Activated T-cell treated with anti-CD3 and anti-CD28 coated beads, Interleukin-2, amount 50 U/mL, for 72 hours (primary cell): ENCODE data around the gene TNFAIP8. TPM values are rescaled to one million over a fixed set of nuclear protein-coding genes. Genes with fewer than 3 reads are reported as not detected.
A peak's percentile ranks its signal among the peaks of the same experiment; 100 is the strongest.

Experiments
- ATAC-seq, 2 donors: fragments of 150-1000 bp; cut with Tn5 transposase; replicated peaks in 1 of 2; 2 replicates each; pipeline ENCODE4 v1.10.0; 2021; ENCODE audit warnings: moderate library complexity in 2 of 2, mild to moderate bottlenecking in 1 of 2
- DNase-seq, 2 donors: peaks; one replicate each; pipeline ENCODE4 v3.0.0; 2021 to 2022; ENCODE audit warnings: mixed read lengths in 1 of 2
- H3K27ac Mint-ChIP-seq: one replicate; pipeline ENCODE4 v1.8.0; 2022; ENCODE audit warnings: mild to moderate bottlenecking, moderate library complexity, mixed read lengths
- H3K27me3 Mint-ChIP-seq: one replicate; pipeline ENCODE4 v1.8.0; 2022; ENCODE audit warnings: low read depth, mixed read lengths
- H3K36me3 Mint-ChIP-seq, 2 donors: one replicate each; pipeline ENCODE4 v1.8.0; 2022; ENCODE audit warnings: mixed read lengths in 2 of 2, mild to moderate bottlenecking in 1 of 2; ENCODE audit not compliant: insufficient read depth in 2 of 2
- H3K4me1 Mint-ChIP-seq: one replicate; pipeline ENCODE4 v1.8.0; 2022; ENCODE audit warnings: low read depth, mixed read lengths
- H3K4me3 Mint-ChIP-seq, 2 donors: one replicate each; pipeline ENCODE4 v1.8.0; 2022; ENCODE audit warnings: mild to moderate bottlenecking in 2 of 2, mixed read lengths in 2 of 2, moderate library complexity in 2 of 2
- H3K9me3 Mint-ChIP-seq, 2 donors: one replicate each; pipeline ENCODE4 v1.8.0; 2022; ENCODE audit warnings: mixed read lengths in 2 of 2
- total RNA-seq, 2 donors: library from RNA; stranded (reverse); gene quantifications; one replicate each; pipeline ENCODE4 v1.2.3, GENCODE V29; 2022

Gene TNFAIP8
- total RNA-seq, 2 donors from 2014 or later = 117 to 137 TPM

- no peak for ATAC-seq
- no peak for DNase-seq
- peak overlapping the region; percentile 69 to 81 for H3K4me3 Mint-ChIP-seq
- H3K27ac Mint-ChIP-seq = peak overlapping the region; percentile 93
- H3K36me3 Mint-ChIP-seq = peaks cover 0 to 1% of the 10 kb centered on the region in 2 donors
- H3K4me1 Mint-ChIP-seq = peaks cover 98% of the 10 kb centered on the region
- H3K9me3 Mint-ChIP-seq = no peaks in the 10 kb centered on the region
- H3K27me3 Mint-ChIP-seq = no peaks in the 10 kb centered on the region
Observed at GRCh38 chr5:119319890-119320289, 35.9 kb upstream of the TNFAIP8 start.

DNA sequence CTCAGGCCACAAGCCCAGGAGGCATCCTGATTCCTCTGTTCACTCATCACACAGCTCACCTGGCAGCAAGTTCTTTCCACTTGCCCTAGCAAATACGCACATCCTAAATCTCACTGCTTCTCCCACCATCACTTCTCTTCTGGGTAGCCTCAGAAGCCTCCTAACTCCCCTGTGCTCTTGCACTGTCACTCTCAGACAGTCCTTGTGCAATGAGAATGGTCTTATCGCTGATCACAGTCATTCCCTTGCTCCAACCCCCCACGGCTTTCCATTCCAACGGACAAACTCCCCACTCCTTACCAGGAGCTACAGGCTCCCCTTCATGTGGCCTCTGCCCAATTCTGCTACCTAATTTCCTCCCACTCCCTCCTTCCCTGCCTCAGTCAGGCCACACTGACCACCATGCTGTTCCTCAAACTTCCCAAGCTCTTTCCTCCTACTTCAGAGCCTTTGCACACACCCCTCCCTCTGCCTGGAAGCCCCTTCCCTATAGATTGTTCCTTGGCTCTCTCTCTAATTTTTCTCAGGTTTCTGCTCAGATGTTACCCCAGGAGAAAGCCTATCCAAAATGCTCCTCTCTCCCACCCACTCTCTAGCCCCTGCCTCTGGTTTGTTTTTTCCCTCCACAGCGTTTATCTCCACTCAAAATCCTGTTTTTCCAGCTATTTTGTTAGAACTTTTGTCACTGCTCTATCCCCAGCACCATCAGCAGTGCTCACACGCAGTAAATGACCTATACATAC lies 34.1 kb upstream of the TNFAIP8 start:
- H3K27ac Mint-ChIP-seq = peak overlapping the region; percentile 93
- H3K27me3 Mint-ChIP-seq = no peaks in the 10 kb centered on the region
- peak overlapping the region; percentile 69 to 81 for H3K4me3 Mint-ChIP-seq
- ATAC-seq (peak in 1 of 2 donors; percentile 11), DNase-seq (no peak)
- peaks cover 0 to 1% of the 10 kb centered on the region in 2 donors for H3K36me3 Mint-ChIP-seq
- no peaks in the 10 kb centered on the region for H3K9me3 Mint-ChIP-seq
- peaks cover 98% of the 10 kb centered on the region for H3K4me1 Mint-ChIP-seq

- Mint-ChIP-seq H3K36me3 (peaks cover 0 to 1% of the 10 kb centered on the region in 2 donors), H3K9me3 (no peaks in the 10 kb centered on the region), H3K27ac (peak overlapping the region; percentile 93), H3K4me1 (peaks cover 100% of the 10 kb centered on the region), H3K4me3 (peak overlapping the region; percentile 69 to 81), H3K27me3 (no peaks in the 10 kb centered on the region)
- DNase-seq = no peak
- no peak for ATAC-seq
Observed at GRCh38 chr5:119322312-119322947, 33.4 kb upstream of the TNFAIP8 start.

DNA sequence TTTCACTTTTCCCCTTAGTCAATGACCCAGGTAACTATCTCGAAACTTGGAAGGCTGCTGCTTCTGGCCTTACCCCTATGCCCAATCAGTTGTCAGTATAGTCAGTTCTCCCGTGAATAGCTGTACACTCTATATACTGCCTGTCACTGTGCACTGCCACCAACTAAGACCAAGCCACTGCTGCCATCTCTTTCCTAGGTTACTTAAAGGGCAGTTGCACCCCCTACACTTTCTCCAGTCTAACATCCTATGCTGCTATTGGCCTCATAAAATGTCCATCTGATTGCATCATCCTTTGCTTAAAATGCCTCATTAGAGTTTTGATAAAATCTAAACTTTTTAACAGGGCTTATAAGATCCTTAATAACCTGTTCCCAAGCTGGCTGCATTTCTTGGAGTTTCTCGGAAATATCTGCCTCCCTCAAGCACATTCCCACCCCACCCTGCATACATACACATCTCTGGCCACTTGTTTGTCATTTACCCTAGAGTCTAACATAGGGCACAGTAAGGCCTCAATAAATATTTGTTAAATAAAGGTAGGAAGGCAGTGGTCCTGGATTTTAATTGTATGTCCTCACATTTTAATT lies 32.8 kb upstream of the TNFAIP8 start:
- Mint-ChIP-seq H3K36me3 (peaks cover 0 to 1% of the 10 kb centered on the region in 2 donors), H3K9me3 (no peaks in the 10 kb centered on the region), H3K4me3 (peak overlapping the region; percentile 69 to 81), H3K27me3 (no peaks in the 10 kb centered on the region), H3K4me1 (peaks cover 100% of the 10 kb centered on the region), H3K27ac (peak overlapping the region; percentile 93)
- peak; percentile 59 to 64 for ATAC-seq
- no peak for DNase-seq

- peaks cover 100% of the 10 kb centered on the region for H3K4me1 Mint-ChIP-seq
- ATAC-seq (no peak), DNase-seq (no peak)
- H3K27ac Mint-ChIP-seq = peak overlapping the region; percentile 93
- H3K27me3 Mint-ChIP-seq = no peaks in the 10 kb centered on the region
- peak overlapping the region; percentile 69 to 81 for H3K4me3 Mint-ChIP-seq
- no peaks in the 10 kb centered on the region for H3K9me3 Mint-ChIP-seq
- peaks cover 0 to 1% of the 10 kb centered on the region in 2 donors for H3K36me3 Mint-ChIP-seq
Observed at GRCh38 chr5:119323601-119324000, 32.2 kb upstream of the TNFAIP8 start.

GRCh38 chr5:119324842-119325241 lies 31.0 kb upstream of the TNFAIP8 start:
- peaks cover 0 to 1% of the 10 kb centered on the region in 2 donors for H3K36me3 Mint-ChIP-seq
- DNase-seq = no peak
- no peaks in the 10 kb centered on the region for H3K9me3 Mint-ChIP-seq
- peak overlapping the region in 1 of 2 donors; percentile 44 for H3K4me3 Mint-ChIP-seq
- H3K27ac Mint-ChIP-seq = no peak overlapping the region
- ATAC-seq = no peak
- peaks cover 100% of the 10 kb centered on the region for H3K4me1 Mint-ChIP-seq
- H3K27me3 Mint-ChIP-seq = no peaks in the 10 kb centered on the region

DNA sequence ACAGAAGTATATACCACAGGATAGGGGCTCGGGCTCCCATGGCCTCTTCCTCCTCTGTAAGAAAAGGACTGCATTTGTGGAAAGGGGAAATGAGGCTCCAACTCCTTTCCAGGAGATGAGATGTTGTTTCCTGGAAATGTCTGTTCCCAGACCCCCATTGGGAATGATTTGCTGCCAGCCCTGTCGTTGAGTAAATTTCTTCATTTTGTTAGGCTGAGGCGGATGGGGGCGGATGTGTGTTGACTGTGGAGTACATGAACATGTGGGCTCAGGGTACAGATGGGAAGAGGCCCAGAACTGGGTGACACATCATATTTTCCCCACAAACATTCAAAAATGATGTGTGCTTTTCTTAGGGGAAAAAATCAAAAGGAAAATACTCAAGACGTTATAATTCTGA lies 28.8 kb upstream of the TNFAIP8 start:
- peaks cover 1 to 3% of the 10 kb centered on the region in 2 donors for H3K36me3 Mint-ChIP-seq
- H3K4me1 Mint-ChIP-seq = peaks cover 100% of the 10 kb centered on the region
- peak overlapping the region; percentile 98 for H3K27ac Mint-ChIP-seq
- ATAC-seq (peak; percentile 43 to 53), DNase-seq (peak; percentile 72 to 75)
- peak overlapping the region; percentile 75 to 81 for H3K4me3 Mint-ChIP-seq
- H3K9me3 Mint-ChIP-seq = peaks cover 0 to 1% of the 10 kb centered on the region in 2 donors
- H3K27me3 Mint-ChIP-seq = no peaks in the 10 kb centered on the region

DNA sequence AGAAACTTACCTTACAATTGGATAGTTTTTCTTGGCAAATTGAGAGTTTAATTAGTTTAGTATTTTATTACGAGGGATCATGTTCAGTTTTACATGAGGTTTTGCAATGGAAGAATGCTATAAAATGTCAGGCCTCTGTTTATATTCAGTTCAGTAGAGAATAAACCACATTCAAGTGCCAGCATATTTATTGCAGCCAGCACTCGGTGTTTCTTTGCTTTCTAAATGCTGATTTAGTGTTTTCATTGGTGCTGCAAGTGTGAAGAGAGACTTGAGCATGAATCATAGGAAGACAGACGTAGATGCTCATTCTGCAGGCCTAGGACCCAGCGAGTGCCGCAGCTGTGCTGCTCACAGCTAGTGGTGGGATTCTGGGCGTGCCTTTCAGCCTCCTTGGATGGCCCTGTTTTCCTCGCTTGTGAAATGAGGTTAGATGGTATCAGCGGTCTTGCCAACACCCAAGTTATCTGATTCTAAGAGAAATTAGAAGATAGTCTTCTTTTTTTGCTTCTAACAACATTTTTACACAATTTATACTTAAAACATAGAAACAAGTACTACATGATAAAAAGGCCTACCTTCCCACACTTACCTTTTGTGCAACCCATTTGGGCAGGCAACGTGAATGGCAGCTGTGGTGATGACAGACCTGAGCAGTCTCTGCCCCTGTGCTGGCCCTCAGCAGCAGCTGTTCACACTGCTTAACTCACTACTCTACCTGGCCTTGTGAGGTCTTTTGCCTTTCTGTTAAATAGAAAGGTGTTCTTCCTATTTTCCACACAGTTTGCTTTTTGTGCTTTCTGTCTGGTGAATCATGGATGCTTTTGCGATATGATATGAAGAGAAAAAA lies 26.8 kb upstream of the TNFAIP8 start:
- H3K4me1 Mint-ChIP-seq = peaks cover 99% of the 10 kb centered on the region
- no peaks in the 10 kb centered on the region for H3K27me3 Mint-ChIP-seq
- H3K4me3 Mint-ChIP-seq = peak overlapping the region; percentile 66 to 75
- ATAC-seq (peak; percentile 62 to 67), DNase-seq (peak; percentile 68 to 75)
- peaks cover 0 to 1% of the 10 kb centered on the region in 2 donors for H3K9me3 Mint-ChIP-seq
- peak overlapping the region; percentile 60 for H3K27ac Mint-ChIP-seq
- peaks cover 1% of the 10 kb centered on the region in 2 donors for H3K36me3 Mint-ChIP-seq

- Mint-ChIP-seq H3K9me3 (peaks cover 0 to 1% of the 10 kb centered on the region in 2 donors), H3K4me3 (peak overlapping the region; percentile 66 to 75), H3K27me3 (no peaks in the 10 kb centered on the region), H3K36me3 (peaks cover 1% of the 10 kb centered on the region in 2 donors), H3K4me1 (peaks cover 97% of the 10 kb centered on the region), H3K27ac (peak overlapping the region; percentile 72)
- no peak for ATAC-seq
- no peak for DNase-seq
Observed at GRCh38 chr5:119329666-119330065, 26.2 kb upstream of the TNFAIP8 start.

GRCh38 chr5:119330367-119331183 lies 25.2 kb upstream of the TNFAIP8 start:
- Mint-ChIP-seq H3K27ac (peak overlapping the region; percentile 72), H3K4me1 (peaks cover 97% of the 10 kb centered on the region), H3K27me3 (no peaks in the 10 kb centered on the region), H3K9me3 (peaks cover 0 to 1% of the 10 kb centered on the region in 2 donors), H3K4me3 (peak overlapping the region; percentile 66 to 75), H3K36me3 (peaks cover 1% of the 10 kb centered on the region in 2 donors)
- DNase-seq = peak; percentile 54 to 61
- peak; percentile 11 to 18 for ATAC-seq

- peaks cover 97% of the 10 kb centered on the region for H3K4me1 Mint-ChIP-seq
- H3K4me3 Mint-ChIP-seq = peak overlapping the region; percentile 55 to 66
- peak overlapping the region; percentile 92 for H3K27ac Mint-ChIP-seq
- DNase-seq = no peak
- H3K36me3 Mint-ChIP-seq = peaks cover 1 to 3% of the 10 kb centered on the region in 2 donors
- no peaks in the 10 kb centered on the region for H3K27me3 Mint-ChIP-seq
- ATAC-seq = no peak
- peaks cover 0 to 1% of the 10 kb centered on the region in 2 donors for H3K9me3 Mint-ChIP-seq
Observed at GRCh38 chr5:119331566-119332095, 24.2 kb upstream of the TNFAIP8 start.
